Lower lobe of right lung (tissue), 2 donors: Measurements from ENCODE around the gene RINT1. TPM values are rescaled to one million over a fixed set of nuclear protein-coding genes. Genes with fewer than 3 reads are reported as not detected.
A peak's percentile ranks its signal among the peaks of the same experiment; 100 is the strongest.

ENCODE experiments used
- ATAC-seq, 2 donors: fragments of 200-7000 bp; cut with Tn5 transposase; one replicate each; pipeline ENCODE4 v1.9.1; 2020 to 2022; ENCODE audit warnings: mild to moderate bottlenecking in 2 of 2, moderate library complexity in 2 of 2
- DNase-seq: peaks from one replicate; pipeline ENCODE4 v3.0.0-alpha.2; 2020
- H3K27ac ChIP-seq: fragments of 200-600 bp; one replicate; pipeline ENCODE4 v1.8.0; 2022
- H3K27me3 ChIP-seq: fragments of 200-600 bp; one replicate; pipeline ENCODE4 v1.8.0; 2022; ENCODE audit warnings: low read depth
- H3K36me3 ChIP-seq: fragments of 200-600 bp; one replicate; pipeline ENCODE4 v1.8.0; 2022; ENCODE audit warnings: mild to moderate bottlenecking
- H3K4me1 ChIP-seq: fragments of 200-600 bp; one replicate; pipeline ENCODE4 v1.8.0; 2022
- H3K4me3 ChIP-seq: fragments of 200-600 bp; one replicate; pipeline ENCODE4 v1.8.0; 2022; ENCODE audit warnings: mild to moderate bottlenecking
- H3K9me3 ChIP-seq: fragments of 200-600 bp; one replicate; pipeline ENCODE4 v1.8.0; 2022
- intact Hi-C: fragments of 100-400 bp; cut with DNase I; formaldehyde crosslinking; loops from one replicate; pipeline ENCODE4 v1.11.0; 2022
- total RNA-seq: library from RNA; stranded (reverse); fragmentation: NEBNext Ultra II Directional; extraction: Animal tissue kit (Norgen Biotek cat#: 25700); gene quantifications from one replicate; pipeline ENCODE4 v1.2.1, GENCODE V29; 2021
- TF ChIP-seq, protein P1 (sequence below): fragments of 200-600 bp; IDR thresholded peaks from one replicate; pipeline ENCODE4 v1.8.0; 2022; ENCODE audit warnings: antibody characterized with exemption, mild to moderate bottlenecking
- donor health status: DM: no; HTN: yes; CAD: no; lungs with severe emphysema.

The RINT1 gene
- total RNA-seq, 1 donor from 2014 or later: 14.7 TPM

DNA sequence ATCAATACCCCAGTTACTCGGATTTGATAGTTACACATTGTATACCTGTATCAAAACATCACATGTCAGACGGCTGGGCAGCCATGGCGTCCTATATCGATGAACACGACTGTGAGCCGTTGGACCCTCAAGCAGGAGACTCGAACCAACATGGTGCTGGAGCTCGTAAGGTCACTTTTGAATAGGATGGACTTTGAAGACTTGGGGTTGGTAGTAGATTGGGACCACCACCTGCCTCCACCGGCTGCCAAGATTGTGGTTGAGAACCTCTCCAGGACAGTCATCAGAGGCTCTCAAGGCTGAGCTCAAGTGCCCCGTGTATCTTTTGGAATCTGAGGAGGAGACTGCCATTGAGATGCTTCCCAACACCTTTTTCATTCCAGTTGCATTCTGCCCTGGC is 1.9 kb upstream of the RINT1 start:
- no peak for ATAC-seq
- H3K27me3 ChIP-seq: no peaks in the 10 kb centered on the region
- TF ChIP-seq, protein P1, sequence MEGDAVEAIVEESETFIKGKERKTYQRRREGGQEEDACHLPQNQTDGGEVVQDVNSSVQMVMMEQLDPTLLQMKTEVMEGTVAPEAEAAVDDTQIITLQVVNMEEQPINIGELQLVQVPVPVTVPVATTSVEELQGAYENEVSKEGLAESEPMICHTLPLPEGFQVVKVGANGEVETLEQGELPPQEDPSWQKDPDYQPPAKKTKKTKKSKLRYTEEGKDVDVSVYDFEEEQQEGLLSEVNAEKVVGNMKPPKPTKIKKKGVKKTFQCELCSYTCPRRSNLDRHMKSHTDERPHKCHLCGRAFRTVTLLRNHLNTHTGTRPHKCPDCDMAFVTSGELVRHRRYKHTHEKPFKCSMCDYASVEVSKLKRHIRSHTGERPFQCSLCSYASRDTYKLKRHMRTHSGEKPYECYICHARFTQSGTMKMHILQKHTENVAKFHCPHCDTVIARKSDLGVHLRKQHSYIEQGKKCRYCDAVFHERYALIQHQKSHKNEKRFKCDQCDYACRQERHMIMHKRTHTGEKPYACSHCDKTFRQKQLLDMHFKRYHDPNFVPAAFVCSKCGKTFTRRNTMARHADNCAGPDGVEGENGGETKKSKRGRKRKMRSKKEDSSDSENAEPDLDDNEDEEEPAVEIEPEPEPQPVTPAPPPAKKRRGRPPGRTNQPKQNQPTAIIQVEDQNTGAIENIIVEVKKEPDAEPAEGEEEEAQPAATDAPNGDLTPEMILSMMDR: no peak
- H3K4me3 ChIP-seq: no peak overlapping the region
- no peak overlapping the region for H3K27ac ChIP-seq
- no peaks in the 10 kb centered on the region for H3K9me3 ChIP-seq
- intact Hi-C loops: no loop called here
- peaks cover 23% of the 10 kb centered on the region for H3K4me1 ChIP-seq
- H3K36me3 ChIP-seq: peaks cover 2% of the 10 kb centered on the region
- DNase-seq: no peak

DNA sequence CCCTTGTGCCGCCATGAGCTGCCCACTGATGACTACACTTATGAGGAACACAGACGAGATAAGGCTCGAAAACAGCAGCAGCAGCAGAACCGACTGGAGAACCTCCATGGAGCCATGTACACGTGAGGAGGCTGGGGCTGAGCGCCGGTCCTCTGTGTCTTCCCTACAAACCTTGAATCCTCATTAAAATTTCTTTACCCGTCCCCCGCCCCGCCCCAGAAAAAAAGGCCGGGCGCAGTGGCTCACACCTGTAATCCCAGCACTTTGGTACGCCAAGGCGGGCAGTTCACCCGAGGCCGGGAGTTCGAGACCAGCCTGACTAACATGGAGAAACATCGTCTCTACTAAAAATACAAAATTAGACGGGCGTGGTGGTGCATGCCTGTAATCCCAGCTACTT is 1.5 kb upstream of the RINT1 start:
- Histone ChIP-seq H3K27me3 (no peaks in the 10 kb centered on the region), H3K9me3 (no peaks in the 10 kb centered on the region), H3K36me3 (peaks cover 7% of the 10 kb centered on the region), H3K27ac (no peak overlapping the region), H3K4me1 (peaks cover 23% of the 10 kb centered on the region), H3K4me3 (no peak overlapping the region)
- DNase-seq (no peak), ATAC-seq (no peak)
- TF ChIP-seq, protein P1: no peak
- intact Hi-C loops: no loop called here

DNA sequence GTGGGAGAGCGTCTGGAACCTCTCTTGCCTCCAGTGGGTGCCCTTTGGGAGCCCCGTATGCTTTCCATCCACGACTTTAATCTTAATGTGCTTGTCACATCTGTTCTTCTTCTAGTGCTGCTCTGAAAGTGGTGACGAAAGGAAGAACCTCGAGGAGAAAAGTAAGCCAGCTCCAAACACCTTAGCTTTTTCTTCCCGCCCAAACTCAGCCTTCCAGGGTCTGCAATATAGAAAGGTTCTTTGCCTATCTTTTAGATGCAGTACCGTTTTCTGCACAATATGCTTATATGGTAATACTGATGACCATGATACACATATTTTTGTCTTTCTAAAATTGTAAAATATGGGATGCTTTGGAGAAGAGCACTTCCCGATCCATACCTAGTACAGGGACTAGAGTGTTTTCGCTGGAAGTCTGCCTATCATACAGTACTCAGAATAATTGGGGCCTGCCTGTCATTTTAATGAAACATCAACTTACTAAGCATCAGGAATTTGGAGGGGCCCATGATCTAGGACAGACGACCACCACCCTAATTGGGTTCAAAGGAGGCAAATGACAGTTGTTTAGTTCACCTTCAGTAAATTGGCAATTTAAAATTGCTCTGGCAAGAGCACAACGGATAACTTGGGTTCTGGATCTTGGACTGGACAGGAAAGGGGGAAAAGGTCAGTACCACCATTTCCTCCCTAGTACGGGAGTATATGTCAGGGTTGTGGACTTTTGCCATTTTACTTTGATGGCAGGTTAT is 884 bp downstream of the RINT1 start:
- H3K4me3 ChIP-seq: peak overlapping the region; percentile 99
- H3K36me3 ChIP-seq: peaks cover 29% of the 10 kb centered on the region
- H3K27me3 ChIP-seq: no peaks in the 10 kb centered on the region
- no peaks in the 10 kb centered on the region for H3K9me3 ChIP-seq
- ATAC-seq (no peak), DNase-seq (no peak)
- peaks cover 23% of the 10 kb centered on the region for H3K4me1 ChIP-seq
- H3K27ac ChIP-seq: peak overlapping the region; percentile 89
- intact Hi-C loops: no loop called here
- TF ChIP-seq, protein P1: no peak

- DNase-seq (no peak), ATAC-seq (no peak)
- intact Hi-C loops: no loop called here
- no peak overlapping the region for H3K4me3 ChIP-seq
- H3K27me3 ChIP-seq: no peaks in the 10 kb centered on the region
- peaks cover 8% of the 10 kb centered on the region for H3K4me1 ChIP-seq
- H3K36me3 ChIP-seq: peaks cover 83% of the 10 kb centered on the region
- no peaks in the 10 kb centered on the region for H3K9me3 ChIP-seq
- no peak overlapping the region for H3K27ac ChIP-seq
- TF ChIP-seq, protein P1: no peak
These were observed 6.3 kb downstream of the RINT1 start for GRCh38 chr7:105538339-105538738.

DNA sequence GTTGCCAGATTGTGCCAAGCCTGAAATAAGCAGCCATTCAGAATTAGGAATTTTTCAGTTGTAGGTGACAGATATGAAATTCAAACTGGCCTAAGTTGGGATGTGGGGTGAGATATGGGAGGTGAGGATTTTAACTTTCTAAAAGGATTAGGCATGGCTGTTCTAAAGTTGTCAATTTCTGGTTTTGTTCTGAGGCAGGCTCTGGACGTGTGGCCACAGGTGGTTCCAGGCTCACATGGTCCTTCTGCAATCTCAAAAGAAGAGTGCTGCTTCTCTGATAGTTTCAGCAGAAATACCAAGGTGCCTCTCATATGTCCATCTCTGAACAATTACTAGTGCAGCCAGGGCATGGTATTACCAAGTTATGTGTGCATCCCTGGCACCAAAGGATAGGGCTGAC is 27.9 kb downstream of the RINT1 start:
- H3K36me3 ChIP-seq: peaks cover 96% of the 10 kb centered on the region
- no peak for ATAC-seq
- no peaks in the 10 kb centered on the region for H3K27me3 ChIP-seq
- no peaks in the 10 kb centered on the region for H3K4me1 ChIP-seq
- no peak overlapping the region for H3K27ac ChIP-seq
- intact Hi-C loops: no loop called here
- H3K4me3 ChIP-seq: no peak overlapping the region
- no peaks in the 10 kb centered on the region for H3K9me3 ChIP-seq
- TF ChIP-seq, protein P1: no peak
- no peak for DNase-seq
